ENCODE measurements around the gene ACOD1. TPM values are rescaled to one million over a fixed set of nuclear protein-coding genes. Genes with fewer than 3 reads are reported as not detected.

The ACOD1 gene
- total RNA-seq, 2 donors from 2014 or later: not detected

DNA sequence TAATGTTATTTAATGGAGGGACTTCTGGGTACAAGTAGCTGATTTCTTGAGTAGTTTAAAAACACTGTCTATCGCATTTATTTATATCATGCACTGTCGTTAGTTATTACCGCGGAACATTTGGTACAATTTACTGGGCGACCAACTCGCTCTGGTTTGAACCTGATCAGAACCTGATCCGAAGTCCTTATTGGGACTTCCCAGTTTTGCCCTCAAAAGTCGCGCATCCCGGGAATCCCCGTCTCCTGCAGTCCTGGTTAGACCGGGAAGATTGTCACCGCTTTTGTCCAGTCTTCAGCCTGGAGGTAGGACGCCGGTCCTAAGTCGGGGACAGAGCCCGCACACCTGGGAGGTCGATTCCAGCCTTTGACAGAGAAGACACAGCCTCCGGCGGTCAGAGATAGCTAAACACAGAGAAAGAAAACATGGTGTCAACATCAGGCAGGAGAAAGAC, 44.3 kb downstream of the ACOD1 start:
- Histone ChIP-seq H3K4me3 (peak overlapping the region; percentile 87), H3K36me3 (peaks cover 3% of the 10 kb centered on the region), H3K4me1 (ENCODE audit: control insufficient read depth in 1 of 2, low read depth in 2 of 2) (peaks cover 0 to 24% of the 10 kb centered on the region in 2 donors), H3K27me3 (replicated peaks; ENCODE audit: insufficient read depth) (no peaks in the 10 kb centered on the region), H3K9me3 (no peaks in the 10 kb centered on the region), H3K27ac (peak overlapping the region; percentile 91 to 94)
- no peak for ATAC-seq (ENCODE audit: insufficient number of reproducible peaks, low FRiP score, low read depth)
- no peak for DNase-seq (ENCODE audit: low spot score)
- TF ChIP-seq, protein P1, sequence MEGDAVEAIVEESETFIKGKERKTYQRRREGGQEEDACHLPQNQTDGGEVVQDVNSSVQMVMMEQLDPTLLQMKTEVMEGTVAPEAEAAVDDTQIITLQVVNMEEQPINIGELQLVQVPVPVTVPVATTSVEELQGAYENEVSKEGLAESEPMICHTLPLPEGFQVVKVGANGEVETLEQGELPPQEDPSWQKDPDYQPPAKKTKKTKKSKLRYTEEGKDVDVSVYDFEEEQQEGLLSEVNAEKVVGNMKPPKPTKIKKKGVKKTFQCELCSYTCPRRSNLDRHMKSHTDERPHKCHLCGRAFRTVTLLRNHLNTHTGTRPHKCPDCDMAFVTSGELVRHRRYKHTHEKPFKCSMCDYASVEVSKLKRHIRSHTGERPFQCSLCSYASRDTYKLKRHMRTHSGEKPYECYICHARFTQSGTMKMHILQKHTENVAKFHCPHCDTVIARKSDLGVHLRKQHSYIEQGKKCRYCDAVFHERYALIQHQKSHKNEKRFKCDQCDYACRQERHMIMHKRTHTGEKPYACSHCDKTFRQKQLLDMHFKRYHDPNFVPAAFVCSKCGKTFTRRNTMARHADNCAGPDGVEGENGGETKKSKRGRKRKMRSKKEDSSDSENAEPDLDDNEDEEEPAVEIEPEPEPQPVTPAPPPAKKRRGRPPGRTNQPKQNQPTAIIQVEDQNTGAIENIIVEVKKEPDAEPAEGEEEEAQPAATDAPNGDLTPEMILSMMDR (IDR thresholded peaks at IDR 0.05): no peak

GRCh38 chr13:76993021-76993420, 44.7 kb downstream of the ACOD1 start:
- Histone ChIP-seq H3K27me3 (replicated peaks; ENCODE audit: insufficient read depth) (no peaks in the 10 kb centered on the region), H3K36me3 (peaks cover 3% of the 10 kb centered on the region)
- ATAC-seq (ENCODE audit: insufficient number of reproducible peaks, low FRiP score, low read depth): no peak

DNA sequence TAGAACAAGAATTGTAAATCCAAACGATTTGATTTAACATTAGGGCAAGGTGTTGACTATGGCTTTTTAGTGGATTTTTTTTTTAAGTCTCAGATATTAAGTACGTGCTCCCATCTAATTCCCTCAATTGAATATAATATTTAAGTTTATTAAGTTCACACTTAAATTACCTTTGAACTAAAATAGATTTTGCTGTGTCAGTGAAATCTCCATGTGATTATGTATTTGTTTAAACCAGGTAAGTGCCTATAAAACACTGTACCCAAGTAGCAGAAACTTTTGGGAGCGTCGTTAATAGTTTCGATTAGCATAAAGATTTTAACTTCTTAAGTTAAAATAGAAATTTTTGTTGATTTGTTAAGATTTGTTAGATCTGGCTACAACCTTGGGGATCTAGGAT, 45.2 kb downstream of the ACOD1 start:
- DNase-seq (ENCODE audit: low spot score): no peak
- Histone ChIP-seq H3K4me3 (peak overlapping the region; percentile 87), H3K4me1 (ENCODE audit: control insufficient read depth in 1 of 2, low read depth in 2 of 2) (peaks cover 0 to 24% of the 10 kb centered on the region in 2 donors), H3K27ac (peak overlapping the region; percentile 8 to 94), H3K9me3 (no peaks in the 10 kb centered on the region), H3K36me3 (peaks cover 3% of the 10 kb centered on the region), H3K27me3 (replicated peaks; ENCODE audit: insufficient read depth) (no peaks in the 10 kb centered on the region)
- TF ChIP-seq, protein P1 (IDR thresholded peaks at IDR 0.05): no peak
- no peak for ATAC-seq (ENCODE audit: insufficient number of reproducible peaks, low FRiP score, low read depth)

More at GRCh38 chr13:76993021-76993420, 44.7 kb downstream of the ACOD1 start:
- DNase-seq (ENCODE audit: low spot score): no peak
- TF ChIP-seq, protein P1 (IDR thresholded peaks at IDR 0.05): no peak
- H3K4me3 ChIP-seq: peak overlapping the region; percentile 87
- H3K4me1 ChIP-seq (ENCODE audit: control insufficient read depth in 1 of 2, low read depth in 2 of 2): peaks cover 0 to 24% of the 10 kb centered on the region in 2 donors
- H3K9me3 ChIP-seq: no peaks in the 10 kb centered on the region
- peak overlapping the region; percentile 91 to 94 for H3K27ac ChIP-seq

DNA sequence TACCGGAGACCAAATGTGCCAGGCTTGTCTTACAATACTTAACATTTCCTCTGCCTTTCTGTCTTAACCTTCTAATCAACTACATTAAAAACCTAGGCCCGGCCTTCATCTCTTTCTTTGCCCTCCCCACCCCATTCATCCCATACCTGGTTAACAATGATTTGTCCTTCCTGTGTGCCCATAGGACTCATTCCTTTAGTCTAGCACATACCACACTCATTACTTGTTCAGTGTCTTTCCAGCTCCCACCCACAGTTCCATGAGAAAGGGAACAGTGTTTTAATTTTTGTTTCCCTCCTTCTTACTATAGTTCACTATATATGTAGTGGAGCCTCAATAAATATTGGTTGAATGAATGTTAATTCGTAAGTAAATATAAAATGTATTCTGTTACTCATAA, 46.0 kb downstream of the ACOD1 start:
- H3K4me3 ChIP-seq: no peak overlapping the region
- TF ChIP-seq, protein P1 (IDR thresholded peaks at IDR 0.05): no peak
- peak overlapping the region in 1 of 2 donors; percentile 2 for H3K27ac ChIP-seq
- H3K27me3 ChIP-seq (replicated peaks; ENCODE audit: insufficient read depth): no peaks in the 10 kb centered on the region
- H3K9me3 ChIP-seq: no peaks in the 10 kb centered on the region
- H3K36me3 ChIP-seq: peaks cover 8% of the 10 kb centered on the region
- ATAC-seq (ENCODE audit: insufficient number of reproducible peaks, low FRiP score, low read depth) (no peak), DNase-seq (ENCODE audit: low spot score) (no peak)
- peaks cover 0 to 24% of the 10 kb centered on the region in 2 donors for H3K4me1 ChIP-seq (ENCODE audit: control insufficient read depth in 1 of 2, low read depth in 2 of 2)

DNA sequence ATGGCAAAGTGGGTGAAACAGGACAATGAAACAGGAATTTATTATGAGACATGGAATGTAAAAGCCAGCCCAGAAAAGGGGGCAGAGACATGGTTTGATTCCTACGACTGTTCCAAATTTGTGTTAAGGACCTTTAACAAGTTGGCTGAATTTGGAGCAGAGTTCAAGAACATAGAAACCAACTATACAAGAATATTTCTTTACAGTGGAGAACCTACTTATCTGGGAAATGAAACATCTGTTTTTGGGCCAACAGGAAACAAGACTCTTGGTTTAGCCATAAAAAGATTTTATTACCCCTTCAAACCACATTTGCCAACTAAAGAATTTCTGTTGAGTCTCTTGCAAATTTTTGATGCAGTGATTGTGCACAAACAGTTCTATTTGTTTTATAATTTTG, 52.2 kb downstream of the ACOD1 start:
- ATAC-seq (ENCODE audit: insufficient number of reproducible peaks, low FRiP score, low read depth) (no peak), DNase-seq (ENCODE audit: low spot score) (no peak)
- H3K27me3 ChIP-seq (replicated peaks; ENCODE audit: insufficient read depth): no peaks in the 10 kb centered on the region
- H3K27ac ChIP-seq: peak overlapping the region in 1 of 2 donors; percentile 16
- H3K4me1 ChIP-seq (ENCODE audit: control insufficient read depth in 1 of 2, low read depth in 2 of 2): peaks cover 9 to 42% of the 10 kb centered on the region in 2 donors
- TF ChIP-seq, protein P1 (IDR thresholded peaks at IDR 0.05): no peak
- peaks cover 22% of the 10 kb centered on the region for H3K36me3 ChIP-seq
- no peaks in the 10 kb centered on the region for H3K9me3 ChIP-seq
- no peak overlapping the region for H3K4me3 ChIP-seq
